Cardiac muscle cell (in vitro differentiated cells and primary cell): Measurements from ENCODE around the gene OTOR. TPM values are rescaled to one million over a fixed set of nuclear protein-coding genes. Genes with fewer than 3 reads are reported as not detected.

Experiments used
- DNase-seq, 2 donors: peaks; one replicate each; pipeline versions ENCODE4 v3.0.0 to v3.0.0-alpha.2; 2010 to 2017; ENCODE audit warnings: low read depth in 1 of 2, low spot score in 1 of 2
- H3K27ac ChIP-seq: fragments of 200-600 bp; sonication (generic); 2 replicates; pipeline ENCODE4 v1.5.1; 2016
- H3K27me3 ChIP-seq: fragments of 200-600 bp; sonication (generic); 2 replicates; pipeline ENCODE4 v1.6.0; 2016; ENCODE audit warnings: control low read depth
- H3K36me3 ChIP-seq: fragments of 200-600 bp; sonication (generic); 2 replicates; pipeline ENCODE4 v1.5.1; 2016; ENCODE audit warnings: control low read depth
- H3K4me1 ChIP-seq: fragments of 200-600 bp; sonication (generic); 2 replicates; pipeline ENCODE4 v1.8.1; 2017; ENCODE audit warnings: low read depth, mild to moderate bottlenecking, mixed run types
- H3K4me3 ChIP-seq: fragments of 200-600 bp; sonication (generic); 2 replicates; pipeline ENCODE4 v1.5.1; 2016; ENCODE audit warnings: mild to moderate bottlenecking
- H3K9me3 ChIP-seq: fragments of 200-600 bp; sonication (generic); 2 replicates; pipeline ENCODE4 v1.5.1; 2017; ENCODE audit warnings: low read depth, mild to moderate bottlenecking, control low read depth
- polyA plus RNA-seq: library from polyadenylated mRNA; unstranded; fragments of >200 nt; fragmentation: Nextera tagmentation; extraction: Ambion mirVana; gene quantifications from 2 replicates; pipeline ENCODE4 v1.2.1, GENCODE V29; 2016
- total RNA-seq: library from RNA; depleted of rRNA; stranded (reverse); fragments of >200 nt; gene quantifications from 2 replicates; pipeline ENCODE4 v1.2.3, GENCODE V29; 2016
- TF ChIP-seq, protein P1 (sequence below): IDR thresholded peaks from 2 replicates; pipeline ENCODE4 v1.5.1; 2012; ENCODE audit warnings: low read depth, mild to moderate bottlenecking, low read length

Gene OTOR
- total and polyA plus RNA-seq, 2 experiments from 2014 or later, result not detected

DNA sequence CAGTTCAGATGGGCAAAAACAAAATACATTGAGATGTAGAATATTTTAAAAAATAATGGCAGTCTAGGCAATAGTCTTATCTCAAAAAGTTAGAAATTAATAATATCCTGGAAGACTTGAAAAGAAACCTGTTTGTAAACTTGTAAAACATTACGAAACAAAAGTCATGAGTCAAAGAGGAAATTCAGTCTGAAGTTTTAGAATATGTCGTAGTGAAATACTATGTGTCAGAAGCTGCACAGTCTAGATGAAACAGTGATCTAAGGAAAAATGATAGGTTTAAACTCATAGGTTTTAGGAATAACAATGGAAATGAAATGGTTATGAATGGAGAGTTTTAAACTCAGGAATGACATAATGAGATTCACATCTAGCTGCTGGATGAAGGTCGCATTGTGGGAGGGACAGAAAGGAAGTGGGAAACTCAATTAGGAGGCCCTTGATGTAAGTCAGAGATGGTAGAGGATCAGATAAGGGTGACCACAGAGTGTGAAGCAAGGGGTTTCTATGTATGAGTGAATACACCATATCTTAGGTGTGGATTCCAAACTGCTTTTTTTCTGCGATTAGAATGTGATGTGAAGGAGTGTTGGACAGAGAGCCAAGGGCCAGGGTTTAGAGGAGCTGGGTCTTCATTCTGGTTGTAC, 15.5 kb upstream of the OTOR start:
- TF ChIP-seq, protein P1, sequence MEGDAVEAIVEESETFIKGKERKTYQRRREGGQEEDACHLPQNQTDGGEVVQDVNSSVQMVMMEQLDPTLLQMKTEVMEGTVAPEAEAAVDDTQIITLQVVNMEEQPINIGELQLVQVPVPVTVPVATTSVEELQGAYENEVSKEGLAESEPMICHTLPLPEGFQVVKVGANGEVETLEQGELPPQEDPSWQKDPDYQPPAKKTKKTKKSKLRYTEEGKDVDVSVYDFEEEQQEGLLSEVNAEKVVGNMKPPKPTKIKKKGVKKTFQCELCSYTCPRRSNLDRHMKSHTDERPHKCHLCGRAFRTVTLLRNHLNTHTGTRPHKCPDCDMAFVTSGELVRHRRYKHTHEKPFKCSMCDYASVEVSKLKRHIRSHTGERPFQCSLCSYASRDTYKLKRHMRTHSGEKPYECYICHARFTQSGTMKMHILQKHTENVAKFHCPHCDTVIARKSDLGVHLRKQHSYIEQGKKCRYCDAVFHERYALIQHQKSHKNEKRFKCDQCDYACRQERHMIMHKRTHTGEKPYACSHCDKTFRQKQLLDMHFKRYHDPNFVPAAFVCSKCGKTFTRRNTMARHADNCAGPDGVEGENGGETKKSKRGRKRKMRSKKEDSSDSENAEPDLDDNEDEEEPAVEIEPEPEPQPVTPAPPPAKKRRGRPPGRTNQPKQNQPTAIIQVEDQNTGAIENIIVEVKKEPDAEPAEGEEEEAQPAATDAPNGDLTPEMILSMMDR, result no peak
- Histone ChIP-seq H3K27ac (no peak overlapping the region), H3K4me3 (no peak overlapping the region), H3K27me3 (peaks cover 11% of the 10 kb centered on the region), H3K9me3 (no peaks in the 10 kb centered on the region), H3K4me1 (peaks cover 5% of the 10 kb centered on the region), H3K36me3 (peaks cover 29% of the 10 kb centered on the region)
- DNase-seq, result peak in 1 of 2 donors; percentile 18

DNA sequence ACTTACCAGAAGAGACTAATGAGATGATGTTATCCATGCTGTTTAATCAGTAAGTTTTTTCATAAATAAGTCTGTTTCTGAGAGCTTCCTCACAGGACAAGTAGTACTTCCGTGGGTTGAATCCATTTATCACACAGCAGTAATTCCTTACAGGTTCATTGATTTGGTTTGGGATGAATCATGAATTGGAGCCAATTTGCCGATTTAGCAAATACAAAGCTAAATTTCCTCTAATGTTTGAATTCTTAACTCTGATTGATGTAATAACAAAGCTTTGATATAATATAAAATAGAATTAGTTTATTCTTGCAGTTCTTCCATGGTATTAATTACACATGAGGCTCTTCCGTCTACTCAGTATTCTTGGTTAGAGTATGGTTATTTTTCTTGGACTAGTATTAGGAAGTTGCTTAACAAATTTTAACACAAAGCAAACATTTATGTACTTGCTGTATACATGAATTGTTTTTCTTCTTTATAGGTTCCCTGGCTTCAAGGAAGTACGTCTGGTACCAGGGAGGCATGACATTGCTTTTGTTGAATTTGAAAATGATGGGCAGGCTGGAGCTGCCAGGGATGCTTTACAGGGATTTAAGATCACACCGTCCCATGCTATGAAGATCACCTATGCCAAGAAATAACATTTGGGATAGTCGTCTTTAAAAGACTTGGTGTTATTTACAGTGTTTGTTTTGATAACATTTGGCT, 7.6 kb upstream of the OTOR start:
- H3K27me3 ChIP-seq, result no peaks in the 10 kb centered on the region
- no peaks in the 10 kb centered on the region for H3K4me1 ChIP-seq
- no peak overlapping the region for H3K27ac ChIP-seq
- H3K4me3 ChIP-seq, result no peak overlapping the region
- H3K9me3 ChIP-seq, result no peaks in the 10 kb centered on the region
- TF ChIP-seq, protein P1, result no peak
- H3K36me3 ChIP-seq, result peaks cover 35% of the 10 kb centered on the region
- DNase-seq, result no peak

DNA sequence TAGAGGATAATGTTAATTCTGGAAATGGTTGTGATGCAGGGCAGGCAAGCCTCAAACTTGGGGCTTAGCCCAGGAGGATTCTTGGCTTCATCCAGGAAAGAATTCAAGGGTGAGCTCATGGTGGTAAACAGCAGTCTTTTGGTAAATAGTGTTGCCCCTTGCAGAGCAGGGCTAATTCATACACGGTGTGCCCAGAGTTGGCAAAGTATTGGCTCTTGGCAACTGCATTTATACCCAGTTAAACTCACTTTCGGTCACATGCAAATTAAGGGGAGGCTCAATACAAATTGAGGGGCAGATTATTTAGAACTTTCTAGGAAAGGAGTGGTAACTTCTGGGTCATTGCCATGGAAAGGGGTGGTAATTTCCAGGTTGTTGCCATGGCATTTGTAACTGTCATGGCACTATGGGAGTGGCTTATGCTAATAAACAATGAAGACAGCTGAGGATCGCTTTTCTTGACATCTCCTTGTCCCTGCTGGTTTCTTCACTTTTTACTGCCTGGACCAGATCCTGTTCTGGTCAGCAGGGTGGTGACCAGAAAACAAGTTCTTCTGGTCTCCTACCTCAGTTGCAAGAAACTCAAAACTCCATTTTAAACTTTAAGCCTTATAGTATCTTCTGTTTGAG, 3.9 kb upstream of the OTOR start:
- DNase-seq, result no peak
- H3K4me1 ChIP-seq, result no peaks in the 10 kb centered on the region

DNA sequence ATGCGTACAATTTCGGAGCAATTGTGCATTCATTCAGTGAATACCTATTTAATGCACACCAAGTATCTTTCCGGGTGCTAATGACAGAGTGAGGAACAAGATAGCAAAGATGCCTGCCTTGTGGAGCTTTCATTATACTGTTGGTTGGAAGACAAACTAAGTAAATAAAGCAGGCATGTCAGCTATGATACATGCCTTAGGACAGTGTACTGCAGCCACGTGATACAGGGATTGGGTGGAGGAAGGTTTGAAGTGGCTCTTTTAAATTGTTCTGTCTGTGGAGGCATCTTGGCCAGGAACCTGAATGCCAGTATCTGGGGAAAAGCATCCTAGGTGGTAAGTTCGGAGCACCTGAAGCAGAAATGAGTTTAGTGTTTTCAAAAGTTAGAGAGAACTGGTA, 3.0 kb upstream of the OTOR start:
- TF ChIP-seq, protein P1, result no peak
- peaks cover 15% of the 10 kb centered on the region for H3K36me3 ChIP-seq
- no peaks in the 10 kb centered on the region for H3K9me3 ChIP-seq
- no peaks in the 10 kb centered on the region for H3K27me3 ChIP-seq
- no peak for DNase-seq
- H3K27ac ChIP-seq, result no peak overlapping the region
- H3K4me1 ChIP-seq, result no peaks in the 10 kb centered on the region
- no peak overlapping the region for H3K4me3 ChIP-seq

More for the DNA sequence above, 3.9 kb upstream of the OTOR start:
- H3K27ac ChIP-seq, result no peak overlapping the region
- H3K36me3 ChIP-seq, result peaks cover 23% of the 10 kb centered on the region
- TF ChIP-seq, protein P1, result no peak
- H3K4me3 ChIP-seq, result no peak overlapping the region
- no peaks in the 10 kb centered on the region for H3K27me3 ChIP-seq
- H3K9me3 ChIP-seq, result no peaks in the 10 kb centered on the region

DNA sequence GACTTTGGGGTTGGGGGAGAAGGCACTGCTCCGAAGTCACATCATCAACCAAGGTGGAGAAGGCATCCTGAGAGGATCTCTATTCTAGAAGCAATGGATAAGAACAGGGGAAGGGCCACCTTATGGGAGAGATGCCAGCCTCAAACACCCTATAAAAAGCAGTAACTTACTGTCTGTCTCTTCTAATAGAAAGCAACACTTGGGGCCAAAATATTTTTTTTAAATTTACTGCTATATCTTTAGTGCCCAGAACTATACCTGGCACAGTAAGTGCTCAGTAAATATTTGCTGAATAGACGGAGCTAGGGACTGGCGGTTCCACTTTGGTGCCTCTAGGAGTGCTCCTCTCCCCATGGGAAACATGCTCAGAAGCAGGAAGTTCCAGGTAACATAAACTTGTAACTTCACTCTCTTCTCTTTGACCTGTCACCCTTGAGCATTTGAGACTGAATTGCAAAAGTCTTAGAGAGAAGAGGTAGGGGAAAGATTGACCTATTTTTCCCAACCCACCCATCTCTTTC, 807 bp upstream of the OTOR start:
- no peaks in the 10 kb centered on the region for H3K36me3 ChIP-seq
- H3K9me3 ChIP-seq, result no peaks in the 10 kb centered on the region
- H3K4me1 ChIP-seq, result no peaks in the 10 kb centered on the region
- DNase-seq, result no peak
- TF ChIP-seq, protein P1, result no peak
- H3K27me3 ChIP-seq, result no peaks in the 10 kb centered on the region
- H3K4me3 ChIP-seq, result no peak overlapping the region
- H3K27ac ChIP-seq, result no peak overlapping the region
